ENCODE results near the gene APPBP2.

GRCh38 chr17:60522889-60523626 is 3.0 kb downstream of the APPBP2 start:
- TF ChIP-seq CTCF (IDR thresholded peaks at IDR 0.05) (no peak), POLR2A (IDR thresholded peaks at IDR 0.05) (no peak), EP300 (IDR thresholded peaks at IDR 0.05) (no peak)

Measured in tibial nerve (tissue), 4 donors.